AG09309 (cell line): ENCODE results near the gene BMPER.

Experiments
- DNase-seq: peaks from one replicate; pipeline ENCODE4 v3.0.0-alpha.2; 2010; ENCODE audit warnings: low read depth
- H3K4me3 ChIP-seq: 2 replicates; pipeline ENCODE4 v1.5.1; 2011; ENCODE audit warnings: mild to moderate bottlenecking, low read depth, low read length, moderate library complexity; ENCODE audit not compliant: control insufficient read depth
- TF ChIP-seq, protein P1 (sequence below): IDR thresholded peaks from 2 replicates; pipeline ENCODE4 v1.5.1; 2011; ENCODE audit warnings: mild to moderate bottlenecking, low read depth, low read length, inconsistent platforms; ENCODE audit not compliant: insufficient read depth, control insufficient read depth; ENCODE audit errors: missing control alignments

Gene BMPER

DNA sequence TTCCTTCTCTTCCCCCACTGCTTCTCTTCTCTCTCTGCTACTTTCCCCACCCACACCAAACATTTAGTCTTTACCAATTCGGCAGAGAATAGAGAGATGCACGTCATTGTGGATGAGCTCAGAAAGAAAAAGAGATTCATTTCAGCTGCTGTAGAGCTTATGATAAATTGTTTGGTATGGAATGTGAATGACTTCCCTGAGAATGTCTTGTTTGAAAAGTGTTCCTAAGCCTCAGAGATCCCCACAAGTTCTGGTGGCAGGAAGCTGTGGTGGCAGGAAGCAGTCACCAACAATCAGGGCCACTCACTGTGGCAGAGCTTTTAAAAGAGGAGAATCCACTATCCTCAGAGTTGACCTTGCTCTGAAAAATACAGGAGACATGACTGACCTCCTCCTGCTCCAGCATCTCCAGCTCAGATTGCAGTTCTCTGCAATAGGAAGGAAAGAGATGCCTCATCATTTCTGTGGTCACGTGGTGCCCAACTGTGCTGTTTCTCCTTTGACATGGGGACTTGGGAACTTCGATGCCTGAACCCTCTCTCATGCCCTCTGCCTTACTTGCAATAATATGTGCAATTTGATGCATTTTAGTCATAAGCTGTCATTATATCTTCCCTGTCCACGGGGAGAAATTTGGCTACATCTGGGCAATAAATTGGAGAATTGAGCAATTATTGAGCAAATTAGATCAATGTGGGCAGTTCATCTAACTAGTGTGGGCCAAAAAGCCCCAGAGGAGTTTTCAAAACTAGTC is 76.5 kb downstream of the BMPER start:
- TF ChIP-seq, protein P1, sequence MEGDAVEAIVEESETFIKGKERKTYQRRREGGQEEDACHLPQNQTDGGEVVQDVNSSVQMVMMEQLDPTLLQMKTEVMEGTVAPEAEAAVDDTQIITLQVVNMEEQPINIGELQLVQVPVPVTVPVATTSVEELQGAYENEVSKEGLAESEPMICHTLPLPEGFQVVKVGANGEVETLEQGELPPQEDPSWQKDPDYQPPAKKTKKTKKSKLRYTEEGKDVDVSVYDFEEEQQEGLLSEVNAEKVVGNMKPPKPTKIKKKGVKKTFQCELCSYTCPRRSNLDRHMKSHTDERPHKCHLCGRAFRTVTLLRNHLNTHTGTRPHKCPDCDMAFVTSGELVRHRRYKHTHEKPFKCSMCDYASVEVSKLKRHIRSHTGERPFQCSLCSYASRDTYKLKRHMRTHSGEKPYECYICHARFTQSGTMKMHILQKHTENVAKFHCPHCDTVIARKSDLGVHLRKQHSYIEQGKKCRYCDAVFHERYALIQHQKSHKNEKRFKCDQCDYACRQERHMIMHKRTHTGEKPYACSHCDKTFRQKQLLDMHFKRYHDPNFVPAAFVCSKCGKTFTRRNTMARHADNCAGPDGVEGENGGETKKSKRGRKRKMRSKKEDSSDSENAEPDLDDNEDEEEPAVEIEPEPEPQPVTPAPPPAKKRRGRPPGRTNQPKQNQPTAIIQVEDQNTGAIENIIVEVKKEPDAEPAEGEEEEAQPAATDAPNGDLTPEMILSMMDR, result no peak
- DNase-seq, result peak; percentile 71
- H3K4me3 ChIP-seq, result no peak overlapping the region

DNA sequence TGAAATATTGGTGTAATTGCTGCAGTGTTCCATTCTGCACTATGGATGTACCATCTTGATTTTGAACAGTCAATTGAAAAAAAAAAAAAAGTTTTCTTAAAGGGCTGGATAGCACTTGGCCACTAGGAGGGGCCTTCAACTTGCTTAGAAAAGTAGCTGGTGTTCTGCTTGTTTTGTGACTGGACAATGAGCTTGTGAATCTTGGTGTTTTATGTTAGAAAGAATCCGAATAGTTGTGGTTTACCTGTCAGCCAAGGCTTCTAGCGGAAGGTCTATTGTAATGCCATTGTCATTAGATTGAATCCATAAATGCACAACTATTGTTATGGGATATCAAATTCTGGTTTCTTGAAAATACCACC is 77.1 kb downstream of the BMPER start:
- TF ChIP-seq, protein P1, result peak; percentile 74
- DNase-seq, result no peak
- no peak overlapping the region for H3K4me3 ChIP-seq

DNA sequence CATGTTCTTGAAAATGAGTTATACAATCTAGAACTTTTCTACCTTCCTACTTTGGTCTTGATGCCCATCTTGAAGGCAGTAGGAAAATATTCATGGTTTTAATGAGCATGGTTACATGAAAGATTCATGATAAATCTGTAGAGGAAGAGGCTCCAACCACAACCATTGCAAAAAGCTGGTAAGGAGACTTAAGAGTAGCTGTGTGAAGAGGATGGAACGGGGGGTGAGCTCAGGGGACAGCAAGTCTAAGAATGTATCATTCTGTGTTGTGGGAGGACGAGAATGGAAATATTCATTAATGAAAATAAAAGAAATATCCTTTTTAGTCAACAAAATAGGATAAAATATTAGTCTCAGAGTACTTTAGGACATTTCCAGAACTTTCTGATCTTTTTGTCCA is 81.1 kb downstream of the BMPER start:
- no peak overlapping the region for H3K4me3 ChIP-seq
- DNase-seq, result no peak
- TF ChIP-seq, protein P1, result no peak

DNA sequence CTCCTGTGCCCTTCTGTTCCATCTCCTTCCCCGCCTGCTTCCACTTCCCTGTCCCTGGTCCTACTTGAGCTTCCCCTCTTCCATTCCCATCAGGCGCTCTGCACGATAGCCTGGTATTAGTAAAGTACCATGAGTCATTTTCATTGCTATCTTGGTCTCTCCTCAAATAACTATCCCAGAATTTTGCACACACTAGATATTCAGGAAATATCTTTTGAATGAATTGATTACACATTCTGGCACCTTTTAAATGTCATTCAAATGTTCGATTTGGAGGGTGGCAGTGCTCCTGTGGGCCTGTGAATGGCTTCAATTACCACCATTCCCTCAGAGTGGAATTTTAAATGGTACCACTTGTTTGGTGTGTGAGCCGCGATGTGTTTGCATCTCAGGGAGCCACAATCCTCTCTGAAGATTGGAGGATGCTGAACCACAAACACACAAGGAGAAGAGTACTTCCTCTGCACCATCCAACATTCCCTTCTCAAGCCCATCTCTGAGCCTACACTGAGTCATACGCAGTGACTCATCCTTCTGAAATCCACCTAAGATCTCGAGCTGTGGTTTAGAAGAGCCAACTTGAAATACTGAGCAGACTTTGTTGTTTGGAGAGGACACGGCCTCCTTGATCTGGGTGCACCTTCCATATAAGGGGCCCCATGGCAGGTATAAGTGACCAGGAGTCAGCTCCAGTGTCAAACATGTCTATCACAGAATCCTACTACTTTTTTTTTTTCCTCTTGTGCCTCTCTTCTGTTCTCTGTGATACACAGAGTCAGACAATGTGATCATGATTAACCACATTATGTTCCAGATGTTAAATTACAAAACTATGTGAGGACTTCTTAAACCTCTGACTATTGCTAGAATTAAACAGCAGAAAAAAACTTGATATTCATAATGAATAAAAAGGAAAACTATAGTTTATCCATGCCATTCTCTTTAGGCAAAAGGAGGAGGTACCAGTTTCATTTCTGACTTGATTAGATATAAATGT is 81.9 kb downstream of the BMPER start:
- no peak overlapping the region for H3K4me3 ChIP-seq
- DNase-seq, result peak; percentile 98
- TF ChIP-seq, protein P1, result no peak

DNA sequence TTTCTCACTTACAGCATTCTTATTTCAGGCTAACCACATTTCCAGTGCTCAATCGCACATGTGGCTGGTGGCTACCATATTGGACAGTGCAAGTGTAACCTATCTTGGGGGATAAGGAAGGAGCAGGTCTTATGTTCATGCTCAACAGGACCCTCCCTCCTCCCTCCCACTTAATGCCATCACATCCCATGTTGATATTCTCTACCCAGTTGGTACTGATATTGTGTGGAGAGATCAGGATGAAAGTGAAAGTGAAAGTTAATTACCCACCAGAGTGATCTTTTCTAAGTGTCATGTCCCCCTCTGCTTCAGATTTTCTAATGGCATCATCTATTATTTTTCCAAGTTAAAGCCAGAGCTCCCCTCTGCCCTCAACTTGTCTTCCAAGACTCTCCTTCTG is 91.6 kb downstream of the BMPER start:
- H3K4me3 ChIP-seq, result no peak overlapping the region
- no peak for DNase-seq

DNA sequence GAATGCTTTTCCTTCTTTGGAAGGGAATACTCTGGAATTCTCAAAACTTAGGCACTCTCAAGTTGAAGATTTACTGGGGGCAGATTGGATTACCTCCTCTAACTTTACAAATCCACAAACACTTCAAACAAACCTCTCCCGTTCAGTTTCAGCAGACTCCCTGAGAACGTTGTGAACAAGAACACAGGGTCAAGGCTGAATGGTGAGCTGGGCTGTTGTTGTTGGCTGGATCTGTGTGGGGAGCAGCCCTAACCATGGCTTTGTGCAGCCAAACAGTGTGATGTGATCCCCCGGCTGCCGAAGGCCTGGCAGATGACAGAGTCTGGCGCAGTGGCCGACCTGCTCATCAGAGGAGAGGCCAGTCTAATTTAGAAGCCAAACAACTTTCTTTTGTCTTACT is 93.1 kb downstream of the BMPER start:
- DNase-seq, result no peak
- H3K4me3 ChIP-seq, result no peak overlapping the region
- TF ChIP-seq, protein P1, result no peak

More for the DNA sequence above, 91.6 kb downstream of the BMPER start:
- TF ChIP-seq, protein P1, result no peak
